Measurements from ENCODE around the gene KIAA1549. TPM values are rescaled to one million over a fixed set of nuclear protein-coding genes. Genes with fewer than 3 reads are reported as not detected.

Gene KIAA1549
- total RNA-seq, 1 experiment from 2014 or later = 19.9 TPM

GRCh38 chr7:138864667-138865066 is 116.5 kb downstream of the KIAA1549 start:
- Histone ChIP-seq H3K4me1 (no peaks in the 10 kb centered on the region), H3K4me3 (ENCODE audit: low read depth, low read length) (no peak overlapping the region), H3K27me3 (replicated peaks; ENCODE audit: control insufficient read depth, insufficient read depth, low read length) (no peaks in the 10 kb centered on the region), H3K9me3 (no peaks in the 10 kb centered on the region), H3K36me3 (ENCODE audit: control insufficient read depth, insufficient read depth, low read length) (no peaks in the 10 kb centered on the region; the same call in 1 of the 2 replicates)
- H3K36me3 Mint-ChIP-seq (ENCODE audit: insufficient read depth, unreplicated experiment) = peaks cover 28% of the 10 kb centered on the region
- no peak overlapping the region for H3K27ac Mint-ChIP-seq (ENCODE audit: unreplicated experiment)
- no peaks in the 10 kb centered on the region for H3K9me3 Mint-ChIP-seq (ENCODE audit: unreplicated experiment)
- ChIA-PET CTCF (no interaction called here), POLR2A (no interaction called here)
- H3K27me3 Mint-ChIP-seq (ENCODE audit: insufficient read depth, unreplicated experiment) = no peaks in the 10 kb centered on the region
- no TSS peak for BruUV-seq (replicated peaks)
- no peak overlapping the region for H3K4me3 Mint-ChIP-seq (ENCODE audit: unreplicated experiment)
- DNase-seq = no peak
- no peaks in the 10 kb centered on the region for H3K4me1 Mint-ChIP-seq (ENCODE audit: low read depth, unreplicated experiment)
- intact Hi-C loops (cut with micrococcal nuclease; ENCODE audit: unreplicated experiment) = no loop called here
- TF ChIP-seq CTCF (IDR thresholded peaks at IDR 0.05; ENCODE audit: insufficient read depth in 1 of 2, low read depth in 1 of 2, low read length in 1 of 2, severe bottlenecking in 1 of 2, unreplicated experiment in 1 of 2) = no peak

- no peak overlapping the region for H3K27ac Mint-ChIP-seq (ENCODE audit: unreplicated experiment)
- peaks cover 27% of the 10 kb centered on the region for H3K36me3 Mint-ChIP-seq (ENCODE audit: insufficient read depth, unreplicated experiment)
- POLR2A ChIA-PET = no interaction called here
- CTCF ChIA-PET = no interaction called here
- DNase-seq = no peak
- Histone ChIP-seq H3K27me3 (replicated peaks; ENCODE audit: control insufficient read depth, insufficient read depth, low read length) (no peaks in the 10 kb centered on the region), H3K4me1 (no peaks in the 10 kb centered on the region), H3K9me3 (no peaks in the 10 kb centered on the region), H3K4me3 (ENCODE audit: low read depth, low read length) (no peak overlapping the region), H3K36me3 (ENCODE audit: control insufficient read depth, insufficient read depth, low read length) (no peaks in the 10 kb centered on the region; the same call in 1 of the 2 replicates)
- no peak for TF ChIP-seq CTCF (IDR thresholded peaks at IDR 0.05; ENCODE audit: insufficient read depth in 1 of 2, low read depth in 1 of 2, low read length in 1 of 2, severe bottlenecking in 1 of 2, unreplicated experiment in 1 of 2)
- no peak overlapping the region for H3K4me3 Mint-ChIP-seq (ENCODE audit: unreplicated experiment)
- BruUV-seq (replicated peaks) = no TSS peak
- H3K27me3 Mint-ChIP-seq (ENCODE audit: insufficient read depth, unreplicated experiment) = no peaks in the 10 kb centered on the region
- intact Hi-C loops (cut with micrococcal nuclease; ENCODE audit: unreplicated experiment) = no loop called here
- H3K4me1 Mint-ChIP-seq (ENCODE audit: low read depth, unreplicated experiment) = no peaks in the 10 kb centered on the region
- no peaks in the 10 kb centered on the region for H3K9me3 Mint-ChIP-seq (ENCODE audit: unreplicated experiment)
Observed at GRCh38 chr7:138863931-138864330, 117.3 kb downstream of the KIAA1549 start.

GRCh38 chr7:138861051-138861450 is 120.1 kb downstream of the KIAA1549 start:
- Histone ChIP-seq H3K4me1 (no peaks in the 10 kb centered on the region), H3K36me3 (ENCODE audit: control insufficient read depth, insufficient read depth, low read length) (no peaks in the 10 kb centered on the region), H3K4me3 (ENCODE audit: low read depth, low read length) (no peak overlapping the region), H3K27me3 (replicated peaks; ENCODE audit: control insufficient read depth, insufficient read depth, low read length) (no peaks in the 10 kb centered on the region), H3K9me3 (no peaks in the 10 kb centered on the region)
- CTCF ChIA-PET = no interaction called here
- TF ChIP-seq CTCF (IDR thresholded peaks at IDR 0.05; ENCODE audit: insufficient read depth in 1 of 2, low read depth in 1 of 2, low read length in 1 of 2, severe bottlenecking in 1 of 2, unreplicated experiment in 1 of 2) = no peak
- Mint-ChIP-seq H3K9me3 (ENCODE audit: unreplicated experiment) (no peaks in the 10 kb centered on the region), H3K27me3 (ENCODE audit: insufficient read depth, unreplicated experiment) (no peaks in the 10 kb centered on the region), H3K27ac (ENCODE audit: unreplicated experiment) (no peak overlapping the region), H3K4me1 (ENCODE audit: low read depth, unreplicated experiment) (no peaks in the 10 kb centered on the region), H3K4me3 (ENCODE audit: unreplicated experiment) (no peak overlapping the region), H3K36me3 (ENCODE audit: insufficient read depth, unreplicated experiment) (peaks cover 27% of the 10 kb centered on the region)
- no TSS peak for BruUV-seq (replicated peaks)
- intact Hi-C loops (cut with micrococcal nuclease; ENCODE audit: unreplicated experiment) = no loop called here
- POLR2A ChIA-PET = no interaction called here
- no peak for DNase-seq

Data from Caco-2 (cell line).